Hematopoietic multipotent progenitor cell treated with erythropoietin and hydrocortisone succinate and interleukin-3 and kit ligand, for 15 days (in vitro differentiated cells): ENCODE data around the gene MXI1.
"Not testable (repeated sequence)": the region's sequence is repeated elsewhere in the genome, so short reads cannot be mapped to it uniquely, and the experiment has no call there.

Source experiments
- DNase-seq: peaks from one replicate; pipeline ENCODE4 v3.0.0-alpha.2; 2015; ENCODE audit warnings: low spot score

The MXI1 gene

GRCh38 chr10:110317866-110318850, 110.8 kb downstream of the MXI1 start:
- DNase-seq: no peak

DNA sequence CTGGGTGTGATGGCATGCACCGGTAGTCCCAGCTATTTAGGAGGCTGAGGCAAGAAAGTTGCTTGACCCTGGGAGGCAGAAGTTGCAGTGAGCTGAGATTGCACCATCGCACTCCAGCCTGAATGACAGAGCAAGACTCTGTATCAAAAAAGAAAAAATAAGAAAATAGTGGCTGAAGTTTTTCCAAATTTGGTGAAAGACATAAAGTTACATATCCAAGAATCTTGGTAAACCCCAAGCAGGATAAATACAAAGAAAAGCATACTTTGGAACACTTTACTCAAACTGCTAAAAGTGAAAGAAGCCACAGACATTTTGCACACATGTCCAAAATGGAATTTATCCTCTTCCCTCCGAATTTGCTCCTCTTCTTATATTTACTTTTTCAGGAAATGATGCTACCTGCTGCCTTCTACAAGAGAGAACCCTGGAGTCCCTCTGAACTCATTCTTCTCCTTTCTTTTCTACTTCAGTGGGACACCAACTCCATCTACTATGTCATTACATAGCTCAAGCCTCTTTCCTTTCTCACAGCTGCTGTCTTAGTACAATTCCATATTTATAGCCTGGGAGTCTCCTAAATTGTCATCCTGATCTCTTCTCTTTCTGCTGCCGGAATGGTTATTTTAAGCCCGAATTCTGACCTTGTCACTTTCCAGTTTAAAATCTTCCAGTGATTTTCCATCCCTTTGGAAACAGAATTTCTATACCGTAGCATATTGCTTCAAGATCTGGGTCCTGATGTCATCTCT, 114.6 kb downstream of the MXI1 start:
- no peak for DNase-seq

DNA sequence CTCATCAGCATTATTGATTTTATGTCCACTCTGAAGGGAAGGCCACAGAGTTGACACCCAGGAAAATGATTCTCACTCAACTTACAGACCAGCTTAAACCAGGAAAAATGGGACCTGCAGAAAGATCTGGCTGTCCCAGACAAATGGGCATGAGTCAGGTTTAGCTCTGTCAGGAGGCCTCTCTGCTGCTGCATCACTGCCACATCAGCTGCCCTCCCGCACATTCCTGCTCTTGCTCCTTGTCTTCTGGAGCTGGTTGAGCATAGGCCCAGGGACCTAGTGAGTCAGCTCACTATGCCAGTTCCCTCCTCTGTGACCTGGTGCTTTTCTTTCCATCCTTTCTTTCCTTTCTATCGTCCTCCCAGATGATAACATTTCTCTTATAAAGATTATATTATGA, 116.1 kb downstream of the MXI1 start:
- DNase-seq: no peak

- no peak for DNase-seq
These were observed 116.9 kb downstream of the MXI1 start for GRCh38 chr10:110324201-110324804.

GRCh38 chr10:110324805-110325280, 117.4 kb downstream of the MXI1 start:
- no peak for DNase-seq

DNA sequence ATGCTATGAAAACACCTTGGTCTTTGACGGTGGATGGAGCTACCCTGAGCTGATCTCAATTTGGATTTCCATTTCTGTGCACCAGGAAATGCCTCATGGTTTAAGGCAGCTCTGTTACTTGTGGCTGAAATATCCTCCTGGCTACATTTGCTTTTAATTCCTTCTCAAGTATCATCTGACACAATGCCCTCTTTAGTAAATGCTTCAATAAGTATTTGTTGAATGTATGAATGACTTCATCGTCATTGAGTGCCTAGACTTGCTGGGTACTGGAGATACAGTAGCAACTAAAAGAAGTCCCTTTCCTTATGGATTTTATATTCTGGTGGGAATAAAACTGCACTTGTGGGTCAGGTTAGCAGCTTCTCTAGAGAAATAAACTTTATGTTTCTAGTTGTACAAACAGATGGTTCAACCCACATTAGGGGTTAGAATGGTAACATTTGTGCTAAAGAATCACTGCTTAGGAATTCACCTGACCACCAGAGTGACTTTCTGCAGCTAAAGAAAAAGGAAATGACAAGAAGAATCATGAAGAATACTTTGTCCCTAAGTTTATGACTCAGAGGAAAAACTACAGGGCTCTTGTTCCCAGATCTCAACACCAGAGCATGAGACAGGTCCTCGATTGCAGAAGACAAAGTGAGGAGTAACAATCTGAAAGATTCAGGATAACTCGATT, 119.1 kb downstream of the MXI1 start:
- DNase-seq: no peak

DNA sequence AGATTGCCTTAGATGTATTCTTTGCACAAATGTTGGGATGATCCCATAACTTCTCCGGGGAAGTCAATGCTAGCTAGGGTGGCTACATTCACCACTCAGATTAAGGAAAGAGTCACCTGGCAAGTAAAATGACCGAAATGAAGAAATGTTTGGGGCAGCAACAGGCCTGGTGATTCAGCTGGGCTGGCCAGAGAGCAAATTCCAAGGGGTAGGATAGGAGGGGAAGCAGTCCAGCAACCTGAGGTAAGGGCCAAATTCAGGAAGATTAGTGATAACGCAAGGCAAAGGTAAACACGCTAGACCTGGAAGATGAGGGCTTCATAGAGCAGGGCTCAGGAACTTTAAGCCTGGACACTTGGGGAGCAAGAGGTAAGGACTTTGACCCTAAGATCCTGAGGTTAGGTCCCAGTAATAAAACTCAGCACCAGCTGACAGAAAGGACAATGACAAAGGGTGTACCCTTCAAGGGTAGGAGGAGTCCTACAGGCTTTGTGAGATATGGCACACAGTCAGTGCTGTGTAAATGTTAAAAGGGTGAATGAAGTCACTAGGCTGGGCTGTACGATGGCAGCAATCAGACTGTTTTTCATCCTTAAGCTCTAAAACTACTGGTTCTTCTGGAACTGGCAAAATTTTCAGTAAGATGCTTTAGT, 120.0 kb downstream of the MXI1 start:
- DNase-seq: no peak

GRCh38 chr10:110330675-110331074, 123.3 kb downstream of the MXI1 start:
- DNase-seq: no peak

DNA sequence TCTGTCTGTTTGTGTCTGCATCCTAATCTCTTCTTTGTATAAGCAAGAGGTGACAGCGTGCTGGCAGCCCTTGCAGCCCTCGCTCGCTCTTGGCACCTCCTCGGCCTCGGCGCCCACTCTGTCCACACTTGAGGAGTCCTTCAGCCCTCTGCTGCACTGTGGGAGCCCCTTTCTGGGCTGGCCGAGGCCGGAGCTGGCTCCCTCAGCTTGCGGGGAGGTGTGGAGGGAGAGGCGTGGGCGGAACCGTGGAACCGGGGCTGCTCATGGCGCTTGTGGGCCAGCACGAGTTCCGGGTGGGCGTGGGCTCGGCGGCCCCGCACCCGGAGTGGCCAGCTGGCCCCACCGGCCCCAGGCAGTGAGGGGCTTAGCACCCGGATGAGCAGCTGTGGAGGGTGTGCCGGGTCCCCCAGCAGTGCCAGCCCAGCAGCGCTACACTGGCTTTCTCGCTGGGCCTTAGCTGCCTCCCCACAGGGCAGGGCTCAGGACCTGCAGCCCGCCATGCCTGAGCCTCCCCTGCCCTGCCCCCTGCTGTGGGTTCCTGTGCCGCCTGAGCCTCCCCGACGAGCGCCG, 123.9 kb downstream of the MXI1 start:
- not testable (repeated sequence) for DNase-seq

- DNase-seq: no peak
These were observed 126.8 kb downstream of the MXI1 start for GRCh38 chr10:110334061-110334656.

- DNase-seq: no peak
These were observed 128.1 kb downstream of the MXI1 start for GRCh38 chr10:110335314-110336064.

GRCh38 chr10:110336111-110336721, 128.8 kb downstream of the MXI1 start:
- DNase-seq: no peak
